Caco-2 (cell line): ENCODE measurements around the gene ANKRD53. TPM values are rescaled to one million over a fixed set of nuclear protein-coding genes. Genes with fewer than 3 reads are reported as not detected.
A peak's percentile ranks its signal among the peaks of the same experiment; 100 is the strongest.

ENCODE experiments used
- BruUV-seq: library from RNA; stranded (reverse); fragments of 400-500 nt; replicated peaks from 2 replicates; lab custom pipeline; 2021; lab: Mats Ljungman, UMichigan
- CTCF ChIA-PET: fragments of 300-600 bp; sonication (Branson Sonifier 250); formaldehyde crosslinking; loops from one replicate; lab custom pipeline; 2022; ENCODE audit warnings: antibody characterized with exemption; lab: Charles Lee
- POLR2A ChIA-PET: fragments of 300-600 bp; sonication (Branson Sonifier 250); formaldehyde crosslinking; loops from one replicate; lab custom pipeline; 2022; ENCODE audit warnings: antibody characterized with exemption; lab: Charles Lee
- DNase-seq, 2 experiments: peaks; one replicate each; pipeline versions ENCODE4 v3.0.0 to v3.0.0-alpha.2; 2020 to 2022
- H3K27me3 ChIP-seq: replicated peaks from 2 replicates; pipeline ENCODE4 v1.6.0; 2011; ENCODE audit warnings: low read length; ENCODE audit not compliant: control insufficient read depth, insufficient read depth
- H3K36me3 ChIP-seq: 2 replicates; pipeline ENCODE4 v1.5.1; 2011; ENCODE audit warnings: low read length; ENCODE audit not compliant: control insufficient read depth, insufficient read depth
- H3K4me1 ChIP-seq: fragments of 250-450 bp; sonication (Bioruptor Pico); 2 replicates; pipeline ENCODE4 v1.5.1; 2020; ENCODE audit warnings: mild to moderate bottlenecking
- H3K4me3 ChIP-seq: 2 replicates; pipeline ENCODE4 v1.5.1; 2011; ENCODE audit warnings: low read depth, mild to moderate bottlenecking, control low read depth, low read length
- H3K9me3 ChIP-seq: fragments of 250-450 bp; sonication (Bioruptor Pico); 2 replicates; pipeline ENCODE4 v1.5.1; 2020; ENCODE audit warnings: mild to moderate bottlenecking, moderate library complexity
- H3K27ac Mint-ChIP-seq: one replicate; pipeline ENCODE4 v1.8.0; 2022; ENCODE audit warnings: mixed read lengths; ENCODE audit not compliant: unreplicated experiment
- H3K27me3 Mint-ChIP-seq: one replicate; pipeline ENCODE4 v1.8.0; 2022; ENCODE audit warnings: mixed read lengths; ENCODE audit not compliant: insufficient read depth, unreplicated experiment
- H3K36me3 Mint-ChIP-seq: one replicate; pipeline ENCODE4 v1.8.0; 2022; ENCODE audit warnings: mild to moderate bottlenecking, mixed read lengths; ENCODE audit not compliant: insufficient read depth, unreplicated experiment
- H3K4me1 Mint-ChIP-seq: one replicate; pipeline ENCODE4 v1.8.0; 2022; ENCODE audit warnings: low read depth, mixed read lengths; ENCODE audit not compliant: unreplicated experiment
- H3K4me3 Mint-ChIP-seq: one replicate; pipeline ENCODE4 v1.8.0; 2022; ENCODE audit warnings: mild to moderate bottlenecking, moderate library complexity, mixed read lengths; ENCODE audit not compliant: unreplicated experiment
- H3K9me3 Mint-ChIP-seq: one replicate; pipeline ENCODE4 v1.8.0; 2022; ENCODE audit warnings: mixed read lengths; ENCODE audit not compliant: unreplicated experiment
- intact Hi-C: fragments of 100-400 bp; cut with micrococcal nuclease; formaldehyde crosslinking; loops from one replicate; pipeline ENCODE4 v1.10.0; 2022; ENCODE audit not compliant: unreplicated experiment
- total RNA-seq: library from RNA; stranded (reverse); gene quantifications from 2 replicates; pipeline ENCODE4 v1.2.3, GENCODE V29; 2022
- TF ChIP-seq, protein P1 (sequence below), 2 experiments: fragments of 200-600 bp in 1 of 2; IDR thresholded peaks; 1 replicate in 1 of 2; 2 replicates in 1 of 2; pipeline versions ENCODE4 v1.5.1 to v1.8.0; 2011 to 2022; ENCODE audit warnings: antibody characterized with exemption in 1 of 2, control low read depth in 1 of 2, inconsistent platforms in 1 of 2, low read depth in 1 of 2, low read length in 1 of 2, mild to moderate bottlenecking in 1 of 2, moderate library complexity in 1 of 2; ENCODE audit not compliant: insufficient read depth in 1 of 2, severe bottlenecking in 1 of 2, unreplicated experiment in 1 of 2

ANKRD53 gene
- total RNA-seq, 1 experiment from 2014 or later, result 0.16 TPM

DNA sequence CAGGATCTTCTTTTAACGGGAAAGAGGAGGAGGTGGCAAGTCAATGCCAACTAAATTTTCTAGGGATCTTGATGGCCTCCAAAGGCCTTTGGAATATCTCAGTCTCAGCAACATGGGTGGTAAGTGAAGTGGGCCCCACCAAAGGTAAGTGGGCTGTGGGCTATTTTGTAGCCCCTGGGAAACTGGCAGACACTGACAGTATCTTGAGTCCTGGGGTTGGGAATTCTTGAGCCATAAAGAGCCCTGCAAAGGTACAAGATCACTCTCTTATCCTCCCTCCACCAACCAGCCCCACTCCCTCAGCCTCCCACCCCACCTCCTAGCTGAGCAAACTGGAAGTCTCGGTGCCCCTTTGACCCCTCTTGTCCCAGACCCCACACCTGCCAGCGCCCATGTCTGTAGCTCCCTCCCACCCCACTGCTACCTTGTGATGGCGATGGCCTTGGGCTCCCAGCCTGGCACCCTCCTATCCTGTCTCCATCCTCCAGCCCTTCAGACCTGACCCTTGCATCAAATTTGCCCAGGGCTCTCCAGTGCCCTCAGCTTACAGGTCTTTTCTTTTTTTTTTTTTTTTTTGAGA is 34.2 kb upstream of the ANKRD53 start:
- CTCF ChIA-PET, result no interaction called here
- H3K4me1 Mint-ChIP-seq, result peaks cover 15% of the 10 kb centered on the region

DNA sequence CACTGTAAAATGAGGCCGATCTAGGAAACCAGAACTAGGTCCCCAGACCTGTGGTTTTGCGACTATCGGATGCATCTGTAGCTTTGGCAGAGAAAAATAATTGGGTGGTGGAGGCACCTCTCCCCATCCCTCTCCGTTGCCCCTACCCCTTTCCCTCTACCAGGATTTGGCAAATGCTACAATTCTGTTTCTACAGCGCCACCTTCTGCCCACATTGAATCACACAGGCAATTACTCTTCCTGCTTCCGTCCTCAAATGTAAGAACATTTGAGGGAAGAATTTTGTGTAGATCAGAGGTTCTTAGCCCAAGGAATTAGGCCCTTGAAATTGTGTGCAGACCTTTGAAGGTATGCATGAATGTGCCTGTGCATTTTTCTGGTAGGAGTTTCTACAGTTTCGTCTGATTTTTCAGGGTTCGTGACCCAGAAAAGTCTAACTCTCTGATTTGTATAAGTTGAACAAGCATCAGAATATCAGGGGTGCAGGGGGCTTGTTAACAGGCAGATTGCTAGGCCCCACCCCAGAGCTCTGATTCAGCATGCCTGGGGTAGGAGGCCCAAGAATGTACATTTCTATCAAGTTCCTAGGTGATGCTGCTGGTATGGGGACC is 31.5 kb upstream of the ANKRD53 start:
- H3K27ac Mint-ChIP-seq, result no peak overlapping the region
- TF ChIP-seq, protein P1, sequence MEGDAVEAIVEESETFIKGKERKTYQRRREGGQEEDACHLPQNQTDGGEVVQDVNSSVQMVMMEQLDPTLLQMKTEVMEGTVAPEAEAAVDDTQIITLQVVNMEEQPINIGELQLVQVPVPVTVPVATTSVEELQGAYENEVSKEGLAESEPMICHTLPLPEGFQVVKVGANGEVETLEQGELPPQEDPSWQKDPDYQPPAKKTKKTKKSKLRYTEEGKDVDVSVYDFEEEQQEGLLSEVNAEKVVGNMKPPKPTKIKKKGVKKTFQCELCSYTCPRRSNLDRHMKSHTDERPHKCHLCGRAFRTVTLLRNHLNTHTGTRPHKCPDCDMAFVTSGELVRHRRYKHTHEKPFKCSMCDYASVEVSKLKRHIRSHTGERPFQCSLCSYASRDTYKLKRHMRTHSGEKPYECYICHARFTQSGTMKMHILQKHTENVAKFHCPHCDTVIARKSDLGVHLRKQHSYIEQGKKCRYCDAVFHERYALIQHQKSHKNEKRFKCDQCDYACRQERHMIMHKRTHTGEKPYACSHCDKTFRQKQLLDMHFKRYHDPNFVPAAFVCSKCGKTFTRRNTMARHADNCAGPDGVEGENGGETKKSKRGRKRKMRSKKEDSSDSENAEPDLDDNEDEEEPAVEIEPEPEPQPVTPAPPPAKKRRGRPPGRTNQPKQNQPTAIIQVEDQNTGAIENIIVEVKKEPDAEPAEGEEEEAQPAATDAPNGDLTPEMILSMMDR (IDR thresholded peaks at IDR 0.05; ENCODE audit: insufficient read depth in 1 of 2, low read depth in 1 of 2, low read length in 1 of 2, severe bottlenecking in 1 of 2, unreplicated experiment in 1 of 2), result peak; percentile 85
- H3K4me1 Mint-ChIP-seq, result peaks cover 15% of the 10 kb centered on the region
- H3K4me3 Mint-ChIP-seq, result no peak overlapping the region
- intact Hi-C loops, result loop anchor here (1.0 to 2.0 kb wide), 3 partner anchors 28 to 158 kb away; no protein-coding TSS in a partner anchor
- Histone ChIP-seq H3K4me3 (no peak overlapping the region), H3K4me1 (no peaks in the 10 kb centered on the region), H3K9me3 (no peaks in the 10 kb centered on the region), H3K27me3 (no peaks in the 10 kb centered on the region), H3K36me3 (no peaks in the 10 kb centered on the region)
- peak in 1 of 2 experiments; percentile 65 for DNase-seq
- POLR2A ChIA-PET, result no interaction called here
- no peaks in the 10 kb centered on the region for H3K9me3 Mint-ChIP-seq
- H3K36me3 Mint-ChIP-seq, result no peaks in the 10 kb centered on the region
- no TSS peak for BruUV-seq
- CTCF ChIA-PET, result interaction anchor here (0.6 to 1.9 kb wide), 2 partner anchors 76 to 385 kb away, joined by 6 to 36 read pairs; partner anchors contain the start of gene ZNF638
- H3K27me3 Mint-ChIP-seq, result peaks cover 6% of the 10 kb centered on the region

More for the DNA sequence above, 34.2 kb upstream of the ANKRD53 start:
- DNase-seq, result no peak
- POLR2A ChIA-PET, result interaction anchor here (0.6 kb wide), 1 partner anchor 640 kb away, joined by 16 read pairs; no protein-coding TSS in a partner anchor
- no peaks in the 10 kb centered on the region for H3K9me3 ChIP-seq
- Mint-ChIP-seq H3K27ac (no peak overlapping the region), H3K27me3 (peaks cover 9% of the 10 kb centered on the region), H3K9me3 (no peaks in the 10 kb centered on the region), H3K4me3 (no peak overlapping the region), H3K36me3 (no peaks in the 10 kb centered on the region)
- no peaks in the 10 kb centered on the region for H3K4me1 ChIP-seq
- TF ChIP-seq, protein P1 (IDR thresholded peaks at IDR 0.05; ENCODE audit: insufficient read depth in 1 of 2, low read depth in 1 of 2, low read length in 1 of 2, severe bottlenecking in 1 of 2, unreplicated experiment in 1 of 2), result no peak
- H3K4me3 ChIP-seq, result no peak overlapping the region
- no TSS peak for BruUV-seq
- intact Hi-C loops, result no loop called here
- no peaks in the 10 kb centered on the region; the same call in 1 of the 2 replicates for H3K36me3 ChIP-seq
- H3K27me3 ChIP-seq, result no peaks in the 10 kb centered on the region

DNA sequence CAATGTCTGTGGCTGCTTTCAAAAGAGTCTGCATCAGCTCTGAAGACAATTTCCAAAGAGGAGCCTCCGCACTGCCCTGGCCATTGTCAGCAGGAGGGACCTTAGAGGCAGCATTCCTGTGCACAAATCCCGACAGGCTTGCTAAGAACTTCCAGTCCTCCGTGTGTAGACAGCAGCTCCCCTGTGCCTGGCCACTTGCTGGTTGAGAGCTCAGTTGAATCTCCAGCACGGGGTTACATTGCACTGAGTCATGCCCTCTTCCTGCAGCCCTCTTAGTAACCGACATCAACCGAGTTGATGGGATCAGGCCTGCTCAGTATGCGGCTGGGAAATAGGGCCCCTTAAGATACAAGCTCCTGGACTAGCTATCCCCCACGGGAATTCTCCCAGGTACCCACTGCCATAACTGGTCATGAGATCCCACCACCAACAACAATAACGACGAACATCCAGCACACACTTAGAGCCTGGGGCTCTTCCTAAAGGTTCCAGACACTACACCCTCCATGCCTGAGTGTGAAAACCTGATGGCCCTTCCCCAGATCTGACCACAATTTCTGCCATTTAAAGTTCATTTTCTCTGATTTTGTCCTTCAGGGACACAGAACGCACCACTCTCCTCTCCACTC is 30.8 kb upstream of the ANKRD53 start:
- POLR2A ChIA-PET, result no interaction called here
- no TSS peak for BruUV-seq
- intact Hi-C loops, result loop anchor here (1.0 to 2.0 kb wide), 5 partner anchors 29 to 158 kb away; no protein-coding TSS in a partner anchor
- DNase-seq, result no peak
- H3K4me3 Mint-ChIP-seq, result peak overlapping the region; percentile 75
- H3K4me3 ChIP-seq, result no peak overlapping the region
- H3K9me3 ChIP-seq, result no peaks in the 10 kb centered on the region
- H3K27me3 Mint-ChIP-seq, result peaks cover 6% of the 10 kb centered on the region
- no peaks in the 10 kb centered on the region for H3K27me3 ChIP-seq
- peaks cover 15% of the 10 kb centered on the region for H3K4me1 Mint-ChIP-seq
- no peak overlapping the region for H3K27ac Mint-ChIP-seq
- CTCF ChIA-PET, result interaction anchor here (0.6 to 1.9 kb wide), 21 partner anchors 9 to 789 kb away, joined by 3 to 36 read pairs (median 5); partner anchors contain the start of genes ATP6V1B1, NAGK and ZNF638
- TF ChIP-seq, protein P1 (IDR thresholded peaks at IDR 0.05; ENCODE audit: insufficient read depth in 1 of 2, low read depth in 1 of 2, low read length in 1 of 2, severe bottlenecking in 1 of 2, unreplicated experiment in 1 of 2), result no peak
- H3K36me3 Mint-ChIP-seq, result no peaks in the 10 kb centered on the region
- no peaks in the 10 kb centered on the region for H3K4me1 ChIP-seq
- no peaks in the 10 kb centered on the region for H3K36me3 ChIP-seq
- no peaks in the 10 kb centered on the region for H3K9me3 Mint-ChIP-seq
